Measurements from ENCODE around the gene TBATA.

DNA sequence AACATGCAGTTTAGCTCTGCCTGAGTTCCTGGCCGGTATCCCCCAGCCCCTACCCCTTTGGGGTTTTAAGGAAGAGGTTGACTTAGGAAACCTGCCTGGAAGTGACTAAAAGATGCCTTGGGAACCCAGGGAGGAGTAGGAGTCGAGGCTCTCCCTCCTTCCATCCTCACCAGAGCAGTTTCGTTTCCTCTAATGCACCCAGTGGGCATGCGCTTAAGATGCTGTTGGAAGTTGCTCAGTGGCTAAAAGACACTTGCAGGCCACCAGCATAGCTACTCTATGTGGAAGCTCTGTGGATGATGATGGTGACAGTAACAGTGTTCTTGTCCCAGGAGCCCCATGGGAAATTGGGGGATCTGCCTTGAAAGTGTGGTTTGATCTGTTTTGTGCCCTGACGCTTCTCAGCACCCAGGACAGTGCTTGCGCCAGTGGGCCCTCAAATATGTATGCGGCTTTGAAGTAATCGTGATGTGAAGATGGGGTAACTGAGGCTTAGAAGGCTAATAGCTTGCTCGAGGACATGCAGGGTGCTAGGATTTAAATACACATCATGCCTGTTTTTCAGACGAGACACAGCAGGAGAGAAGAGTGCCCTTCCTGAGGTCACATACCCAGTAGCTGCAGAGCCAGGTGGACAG lies 32.0 kb downstream of the TBATA start:
- TF ChIP-seq, protein P1, sequence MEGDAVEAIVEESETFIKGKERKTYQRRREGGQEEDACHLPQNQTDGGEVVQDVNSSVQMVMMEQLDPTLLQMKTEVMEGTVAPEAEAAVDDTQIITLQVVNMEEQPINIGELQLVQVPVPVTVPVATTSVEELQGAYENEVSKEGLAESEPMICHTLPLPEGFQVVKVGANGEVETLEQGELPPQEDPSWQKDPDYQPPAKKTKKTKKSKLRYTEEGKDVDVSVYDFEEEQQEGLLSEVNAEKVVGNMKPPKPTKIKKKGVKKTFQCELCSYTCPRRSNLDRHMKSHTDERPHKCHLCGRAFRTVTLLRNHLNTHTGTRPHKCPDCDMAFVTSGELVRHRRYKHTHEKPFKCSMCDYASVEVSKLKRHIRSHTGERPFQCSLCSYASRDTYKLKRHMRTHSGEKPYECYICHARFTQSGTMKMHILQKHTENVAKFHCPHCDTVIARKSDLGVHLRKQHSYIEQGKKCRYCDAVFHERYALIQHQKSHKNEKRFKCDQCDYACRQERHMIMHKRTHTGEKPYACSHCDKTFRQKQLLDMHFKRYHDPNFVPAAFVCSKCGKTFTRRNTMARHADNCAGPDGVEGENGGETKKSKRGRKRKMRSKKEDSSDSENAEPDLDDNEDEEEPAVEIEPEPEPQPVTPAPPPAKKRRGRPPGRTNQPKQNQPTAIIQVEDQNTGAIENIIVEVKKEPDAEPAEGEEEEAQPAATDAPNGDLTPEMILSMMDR (IDR thresholded peaks at IDR 0.05) = no peak
- TF ChIP-seq POLR2A (IDR thresholded peaks at IDR 0.05) = no peak
